HL-60 (cell line): ENCODE measurements around the gene SP1.
"Not testable (repeated sequence)": the region's sequence is repeated elsewhere in the genome, so short reads cannot be mapped to it uniquely, and the experiment has no call there.

Experiments
- DNase-seq, 2 experiments: peaks; one replicate each; pipeline ENCODE4 v3.0.0-alpha.2; 2010 to 2020; ENCODE audit warnings: low read depth in 1 of 2, low spot score in 1 of 2
- H3K27ac ChIP-seq: fragments of 250-450 bp; sonication (Bioruptor Pico); replicated peaks from 2 replicates; pipeline ENCODE4 v1.5.1; 2020; ENCODE audit warnings: mild to moderate bottlenecking, moderate library complexity
- H3K27me3 ChIP-seq: fragments of 250-450 bp; sonication (Bioruptor Pico); 2 replicates; pipeline ENCODE4 v1.5.1; 2021; ENCODE audit warnings: mild to moderate bottlenecking, moderate library complexity; ENCODE audit not compliant: insufficient read depth, poor library complexity, severe bottlenecking
- H3K4me3 ChIP-seq: replicated peaks from 2 replicates; pipeline ENCODE4 v1.5.1; 2011; ENCODE audit warnings: mild to moderate bottlenecking, control low read depth, low read length; ENCODE audit not compliant: insufficient read depth
- CTCF ChIP-seq: IDR thresholded peaks from one replicate; pipeline ENCODE4 v1.5.1; 2011; ENCODE audit warnings: low read length, control low read depth, inconsistent platforms; ENCODE audit not compliant: insufficient read depth
- GABPA ChIP-seq: IDR thresholded peaks from 2 replicates; pipeline ENCODE4 v1.6.1; 2012; ENCODE audit warnings: low read depth
- POLR2AphosphoS5 ChIP-seq: IDR thresholded peaks from 2 replicates; pipeline ENCODE4 v1.6.1; 2012; ENCODE audit warnings: low read depth
- REST ChIP-seq: IDR thresholded peaks from 2 replicates; pipeline ENCODE4 v1.6.1; 2012; ENCODE audit warnings: low read depth; ENCODE audit not compliant: insufficient replicate concordance
- SPI1 ChIP-seq: IDR thresholded peaks from 2 replicates; pipeline ENCODE4 v1.6.1; 2012; ENCODE audit warnings: low read depth, mild to moderate bottlenecking, borderline replicate concordance

The SP1 gene

DNA sequence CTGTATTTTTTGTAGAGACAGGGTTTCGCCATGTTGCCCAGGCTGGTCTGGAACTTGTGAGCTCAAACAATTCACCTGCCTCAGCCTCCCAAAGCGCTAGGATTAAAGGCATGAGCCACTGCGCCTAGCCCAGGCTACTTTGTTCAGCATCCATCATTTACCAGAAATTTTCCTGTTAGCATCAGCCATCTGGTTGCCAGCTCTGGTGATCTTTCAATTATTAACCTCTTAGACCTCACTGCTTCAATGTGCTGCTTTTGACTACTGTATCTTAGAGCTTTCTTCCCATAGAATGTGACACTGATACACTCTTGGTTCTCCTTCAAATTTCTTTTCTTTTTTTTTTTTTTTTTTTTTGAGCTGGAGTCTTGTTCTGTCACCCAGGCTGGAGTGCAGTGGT, 38.2 kb downstream of the SP1 start:
- no peaks in the 10 kb centered on the region for H3K27me3 ChIP-seq
- H3K27ac ChIP-seq, result no peak overlapping the region
- DNase-seq, result no peak
- no peak overlapping the region for H3K4me3 ChIP-seq
- TF ChIP-seq POLR2AphosphoS5 (no peak), SPI1 (no peak), GABPA (no peak), REST (no peak), CTCF (no peak)

DNA sequence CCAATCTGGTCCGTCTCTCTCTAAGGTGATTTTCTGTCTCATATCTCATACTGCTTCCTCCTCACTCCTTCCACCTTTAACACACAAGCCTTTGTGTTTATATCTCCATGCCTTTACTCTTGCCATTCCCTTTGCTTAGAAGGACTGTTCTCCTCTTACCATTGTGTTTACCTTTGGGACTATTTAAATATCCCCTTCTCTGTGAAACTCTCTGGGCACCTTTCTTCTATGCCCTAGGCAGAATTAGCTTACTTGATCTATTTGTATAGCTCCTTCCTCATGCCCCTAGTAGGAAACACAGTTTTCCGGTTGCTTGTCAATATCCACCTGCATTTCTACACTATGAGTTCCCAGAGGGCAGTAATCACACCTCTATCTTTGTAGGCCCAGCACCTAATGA, 39.8 kb downstream of the SP1 start:
- H3K27ac ChIP-seq, result no peak overlapping the region
- H3K27me3 ChIP-seq, result no peaks in the 10 kb centered on the region
- no peak for DNase-seq
- no peak overlapping the region for H3K4me3 ChIP-seq
- TF ChIP-seq GABPA (no peak), CTCF (no peak), POLR2AphosphoS5 (no peak), REST (no peak), SPI1 (no peak)

DNA sequence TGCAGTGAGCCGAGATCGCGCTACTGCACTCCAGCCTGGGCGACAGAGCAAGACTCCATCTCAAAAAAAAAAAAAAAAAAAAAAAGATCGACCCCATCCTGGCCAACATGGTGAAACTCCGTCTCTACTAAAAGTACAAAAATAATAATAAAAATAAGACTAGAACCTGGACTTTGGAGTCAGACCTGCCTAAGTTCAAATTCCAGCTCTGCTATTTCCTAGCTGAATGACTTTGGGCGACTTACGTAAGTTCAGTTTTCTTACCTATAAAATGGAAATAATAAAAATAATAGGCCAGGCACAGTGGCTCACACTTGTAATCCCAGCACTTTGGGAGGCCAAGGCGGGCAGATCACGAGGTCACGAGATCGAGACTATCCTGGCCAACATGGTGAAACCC, 42.3 kb downstream of the SP1 start:
- H3K27me3 ChIP-seq, H3K4me3 ChIP-seq, H3K27ac ChIP-seq, DNase-seq: not testable (repeated sequence)

DNA sequence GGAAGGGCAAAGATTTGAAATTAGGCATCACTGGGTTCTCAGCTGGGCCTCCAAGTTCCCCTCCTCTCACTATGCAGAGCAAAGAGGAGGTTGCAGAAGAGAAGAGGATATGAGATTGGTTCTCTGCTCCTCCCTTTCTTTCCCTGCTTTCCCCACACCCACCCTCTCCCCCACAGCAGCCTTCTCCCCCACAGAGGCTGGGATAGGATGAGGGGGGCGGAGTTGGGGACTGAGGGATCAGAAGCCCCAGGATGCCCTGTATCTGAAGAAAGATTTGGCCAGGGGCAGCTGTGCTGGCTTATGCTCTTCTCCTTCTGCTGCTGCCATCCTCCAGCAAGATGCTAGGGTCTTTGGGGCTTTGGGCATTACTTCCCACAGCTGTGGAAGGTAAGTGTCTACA, 43.6 kb downstream of the SP1 start, which contains the start of gene AMHR2:
Gene AMHR2 (plus strand): TSS at position 259 of the 400 bp plus-strand sequence. CDS start 80 bp downstream, at position 339.
- Histone ChIP-seq H3K27me3 (no peaks in the 10 kb centered on the region), H3K4me3 (no peak within 1 kb of the TSS), H3K27ac (no peak within 1 kb of the TSS)
- DNase-seq, result no peak
- no peak for TF ChIP-seq GABPA
- TF ChIP-seq REST, result no peak
- no peak for TF ChIP-seq POLR2AphosphoS5
- no peak for TF ChIP-seq SPI1
- no peak for TF ChIP-seq CTCF
